Cardiac muscle cell (in vitro differentiated cells and primary cell): ENCODE data around the gene RSPO4. TPM values are rescaled to one million over a fixed set of nuclear protein-coding genes. Genes with fewer than 3 reads are reported as not detected.

Experiments
- DNase-seq, 2 donors: peaks; one replicate each; pipeline versions ENCODE4 v3.0.0 to v3.0.0-alpha.2; 2010 to 2017; ENCODE audit warnings: low read depth in 1 of 2, low spot score in 1 of 2
- H3K27ac ChIP-seq: fragments of 200-600 bp; sonication (generic); 2 replicates; pipeline ENCODE4 v1.5.1; 2016
- H3K27me3 ChIP-seq: fragments of 200-600 bp; sonication (generic); 2 replicates; pipeline ENCODE4 v1.6.0; 2016; ENCODE audit warnings: control low read depth
- H3K36me3 ChIP-seq: fragments of 200-600 bp; sonication (generic); 2 replicates; pipeline ENCODE4 v1.5.1; 2016; ENCODE audit warnings: control low read depth
- H3K4me1 ChIP-seq: fragments of 200-600 bp; sonication (generic); 2 replicates; pipeline ENCODE4 v1.8.1; 2017; ENCODE audit warnings: low read depth, mild to moderate bottlenecking, mixed run types
- H3K4me3 ChIP-seq: fragments of 200-600 bp; sonication (generic); 2 replicates; pipeline ENCODE4 v1.5.1; 2016; ENCODE audit warnings: mild to moderate bottlenecking
- H3K9me3 ChIP-seq: fragments of 200-600 bp; sonication (generic); 2 replicates; pipeline ENCODE4 v1.5.1; 2017; ENCODE audit warnings: low read depth, mild to moderate bottlenecking, control low read depth
- CTCF ChIP-seq: IDR thresholded peaks from 2 replicates; pipeline ENCODE4 v1.5.1; 2012; ENCODE audit warnings: low read depth, mild to moderate bottlenecking, low read length
- polyA plus RNA-seq: library from polyadenylated mRNA; unstranded; fragments of >200 nt; fragmentation: Nextera tagmentation; extraction: Ambion mirVana; gene quantifications from 2 replicates; pipeline ENCODE4 v1.2.1, GENCODE V29; 2016
- total RNA-seq: library from RNA; depleted of rRNA; stranded (reverse); fragments of >200 nt; gene quantifications from 2 replicates; pipeline ENCODE4 v1.2.3, GENCODE V29; 2016

Gene RSPO4
- total and polyA plus RNA-seq, 2 experiments from 2014 or later, result 8.1 to 8.4 TPM

DNA sequence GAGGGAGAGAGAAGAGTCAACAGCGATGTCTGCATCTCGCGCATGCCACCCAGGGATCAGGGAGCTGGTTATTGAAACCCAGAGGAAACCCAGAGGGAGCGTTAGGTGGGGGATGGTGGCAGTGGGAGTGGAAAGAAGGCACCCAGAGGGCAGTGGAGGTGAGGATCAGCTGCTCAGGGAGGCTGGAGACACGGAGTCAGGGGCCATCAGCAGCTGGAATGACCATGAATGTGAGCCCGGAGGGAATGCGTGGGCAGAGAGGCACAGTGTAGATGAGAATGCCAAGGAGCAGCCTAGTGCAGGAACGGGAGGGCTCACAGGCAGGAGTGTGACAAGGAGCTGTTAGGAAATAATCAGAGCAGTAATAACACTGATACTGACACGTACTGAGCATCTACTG, 36.2 kb downstream of the RSPO4 start:
- H3K36me3 ChIP-seq, result no peaks in the 10 kb centered on the region
- no peaks in the 10 kb centered on the region for H3K27me3 ChIP-seq
- no peak overlapping the region for H3K27ac ChIP-seq
- DNase-seq, result no peak
- no peak for TF ChIP-seq CTCF
- no peaks in the 10 kb centered on the region for H3K9me3 ChIP-seq
- no peak overlapping the region for H3K4me3 ChIP-seq
- H3K4me1 ChIP-seq, result no peaks in the 10 kb centered on the region

DNA sequence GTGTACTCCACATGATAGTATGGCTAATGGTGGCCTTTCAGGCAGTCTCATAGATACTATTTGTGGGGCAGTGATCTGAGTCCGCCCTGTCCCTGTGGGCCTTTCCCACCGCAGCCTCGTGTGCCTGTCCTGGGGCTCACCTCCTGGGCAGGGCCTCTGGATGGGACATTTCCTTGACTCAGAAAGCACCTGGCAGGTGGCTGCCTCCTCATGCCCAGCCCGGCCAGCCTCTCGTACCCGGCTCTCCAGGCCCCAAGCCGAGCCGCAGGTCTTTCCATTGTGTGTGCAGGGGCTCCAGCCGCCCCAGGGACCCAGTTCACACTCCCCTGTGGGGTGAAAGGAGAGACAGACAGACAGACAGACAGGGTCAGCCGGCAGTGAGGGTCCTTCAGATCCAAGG, 38.3 kb downstream of the RSPO4 start:
- no peaks in the 10 kb centered on the region for H3K36me3 ChIP-seq
- H3K27me3 ChIP-seq, result no peaks in the 10 kb centered on the region
- H3K4me3 ChIP-seq, result no peak overlapping the region
- no peaks in the 10 kb centered on the region for H3K4me1 ChIP-seq
- H3K9me3 ChIP-seq, result no peaks in the 10 kb centered on the region
- DNase-seq, result no peak
- no peak overlapping the region for H3K27ac ChIP-seq
- TF ChIP-seq CTCF, result no peak

GRCh38 chr20:962683-963082, 39.4 kb downstream of the RSPO4 start:
- no peak overlapping the region for H3K27ac ChIP-seq
- DNase-seq, result no peak
- H3K4me1 ChIP-seq, result no peaks in the 10 kb centered on the region
- no peaks in the 10 kb centered on the region for H3K9me3 ChIP-seq
- H3K27me3 ChIP-seq, result no peaks in the 10 kb centered on the region
- no peak for TF ChIP-seq CTCF
- no peaks in the 10 kb centered on the region for H3K36me3 ChIP-seq
- no peak overlapping the region for H3K4me3 ChIP-seq

GRCh38 chr20:962223-962622, 39.9 kb downstream of the RSPO4 start:
- H3K36me3 ChIP-seq, result no peaks in the 10 kb centered on the region
- no peak overlapping the region for H3K4me3 ChIP-seq
- no peaks in the 10 kb centered on the region for H3K9me3 ChIP-seq
- H3K27ac ChIP-seq, result no peak overlapping the region
- no peaks in the 10 kb centered on the region for H3K27me3 ChIP-seq
- no peak for DNase-seq
- no peaks in the 10 kb centered on the region for H3K4me1 ChIP-seq
- TF ChIP-seq CTCF, result no peak

DNA sequence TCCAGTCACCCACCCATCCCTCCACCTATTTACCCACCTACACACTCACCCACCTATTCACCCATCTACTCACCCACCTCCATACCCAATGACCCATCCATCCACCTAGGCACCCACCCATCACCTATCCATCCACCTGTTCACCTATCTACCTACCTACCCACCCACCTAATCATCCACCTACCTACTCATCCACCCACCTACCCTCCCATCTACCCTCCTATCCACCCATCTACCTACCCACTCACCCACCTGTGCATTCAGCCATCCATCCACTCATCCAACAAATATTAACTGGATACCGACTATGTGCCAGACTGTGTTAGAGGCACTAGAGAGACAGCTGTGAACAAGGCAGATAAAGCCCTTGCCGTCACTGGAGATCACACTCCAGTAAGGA, 40.3 kb downstream of the RSPO4 start:
- Histone ChIP-seq H3K27me3 (no peaks in the 10 kb centered on the region), H3K4me3 (no peak overlapping the region), H3K36me3 (no peaks in the 10 kb centered on the region), H3K9me3 (no peaks in the 10 kb centered on the region), H3K4me1 (no peaks in the 10 kb centered on the region), H3K27ac (no peak overlapping the region)
- no peak for DNase-seq
- TF ChIP-seq CTCF, result no peak
